ENCODE measurements around the gene RASGRF2.

GRCh38 chr5:81228084-81228483, 267.9 kb downstream of the RASGRF2 start:
- TF ChIP-seq CTCF (IDR thresholded peaks at IDR 0.05; ENCODE audit: low read depth, low read length, poor library complexity, severe bottlenecking) (no peak), EZH2phosphoT487 (IDR thresholded peaks at IDR 0.05; ENCODE audit: borderline replicate concordance, low read length) (no peak)
